ENCODE measurements around the gene CTRB2.
"Not testable (repeated sequence)": the region's sequence is repeated elsewhere in the genome, so short reads cannot be mapped to it uniquely, and the experiment has no call there.

CTRB2 gene

DNA sequence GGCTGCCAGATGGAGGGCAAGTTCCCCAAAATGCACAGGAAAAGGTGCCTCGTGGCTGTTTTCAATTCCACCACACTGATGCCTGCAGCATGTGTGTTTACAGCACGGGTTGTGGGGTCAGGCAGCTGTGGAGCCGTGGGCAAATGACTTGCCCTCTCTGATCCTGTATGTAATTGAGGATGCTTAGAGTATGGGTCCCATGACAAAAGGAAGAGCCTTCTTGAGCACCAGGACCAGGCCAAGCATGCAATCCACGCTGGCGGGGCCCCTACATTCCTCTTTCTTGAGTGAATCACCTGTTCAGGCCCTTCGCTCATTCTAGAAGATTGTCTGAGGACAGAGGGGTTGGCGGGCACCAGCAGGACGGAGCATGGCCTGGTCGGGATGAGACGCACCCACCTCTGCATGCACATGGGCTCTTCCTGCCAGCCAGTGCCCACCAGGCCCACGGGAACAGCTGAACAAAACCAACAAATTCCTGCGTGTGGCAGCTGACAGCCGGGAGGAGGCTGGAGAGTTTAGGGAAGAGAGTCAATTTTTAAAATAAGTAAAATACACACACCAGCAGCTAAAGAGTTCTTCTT is 1.4 kb upstream of the CTRB2 start:
- Histone ChIP-seq H3K4me3 (ENCODE audit: low read depth in 1 of 2, low read length in 1 of 2) (no peak overlapping the region), H3K36me3 (no peaks in the 10 kb centered on the region), H3K27me3 (no peaks in the 10 kb centered on the region), H3K9me3 (no peaks in the 10 kb centered on the region), H3K27ac (no peak overlapping the region), H3K4me1 (ENCODE audit: control insufficient read depth in 1 of 2, insufficient read depth in 1 of 2, low read depth in 1 of 2, low read length in 1 of 2) (no peaks in the 10 kb centered on the region)
- TF ChIP-seq, protein P1, sequence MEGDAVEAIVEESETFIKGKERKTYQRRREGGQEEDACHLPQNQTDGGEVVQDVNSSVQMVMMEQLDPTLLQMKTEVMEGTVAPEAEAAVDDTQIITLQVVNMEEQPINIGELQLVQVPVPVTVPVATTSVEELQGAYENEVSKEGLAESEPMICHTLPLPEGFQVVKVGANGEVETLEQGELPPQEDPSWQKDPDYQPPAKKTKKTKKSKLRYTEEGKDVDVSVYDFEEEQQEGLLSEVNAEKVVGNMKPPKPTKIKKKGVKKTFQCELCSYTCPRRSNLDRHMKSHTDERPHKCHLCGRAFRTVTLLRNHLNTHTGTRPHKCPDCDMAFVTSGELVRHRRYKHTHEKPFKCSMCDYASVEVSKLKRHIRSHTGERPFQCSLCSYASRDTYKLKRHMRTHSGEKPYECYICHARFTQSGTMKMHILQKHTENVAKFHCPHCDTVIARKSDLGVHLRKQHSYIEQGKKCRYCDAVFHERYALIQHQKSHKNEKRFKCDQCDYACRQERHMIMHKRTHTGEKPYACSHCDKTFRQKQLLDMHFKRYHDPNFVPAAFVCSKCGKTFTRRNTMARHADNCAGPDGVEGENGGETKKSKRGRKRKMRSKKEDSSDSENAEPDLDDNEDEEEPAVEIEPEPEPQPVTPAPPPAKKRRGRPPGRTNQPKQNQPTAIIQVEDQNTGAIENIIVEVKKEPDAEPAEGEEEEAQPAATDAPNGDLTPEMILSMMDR (IDR thresholded peaks at IDR 0.05), result no peak

DNA sequence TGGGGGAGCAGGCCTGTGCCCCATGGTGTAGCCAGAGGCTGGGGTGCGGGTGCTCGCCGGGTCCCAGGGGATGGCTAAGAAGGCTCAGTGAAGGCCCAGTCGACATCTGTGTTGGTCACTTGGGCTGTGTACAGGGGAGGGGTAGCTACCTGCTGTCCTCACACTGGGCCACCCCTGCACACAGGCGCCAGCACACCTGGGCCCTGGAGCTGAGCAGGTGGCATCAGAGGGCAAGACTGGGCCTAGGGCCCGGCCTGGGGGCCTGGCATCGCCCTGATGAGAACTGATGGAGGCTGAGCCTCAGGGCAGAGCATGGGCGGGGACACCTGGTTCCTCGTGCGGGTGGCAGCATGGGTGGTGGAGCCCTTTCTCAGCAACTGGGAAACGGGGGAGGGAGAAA is 870 bp upstream of the CTRB2 start:
- Histone ChIP-seq H3K36me3 (no peaks in the 10 kb centered on the region), H3K27me3 (no peaks in the 10 kb centered on the region), H3K9me3 (no peaks in the 10 kb centered on the region), H3K4me3 (ENCODE audit: low read depth in 1 of 2, low read length in 1 of 2) (no peak overlapping the region), H3K4me1 (ENCODE audit: control insufficient read depth in 1 of 2, insufficient read depth in 1 of 2, low read depth in 1 of 2, low read length in 1 of 2) (no peaks in the 10 kb centered on the region), H3K27ac (no peak overlapping the region)
- TF ChIP-seq, protein P1 (IDR thresholded peaks at IDR 0.05), result no peak

DNA sequence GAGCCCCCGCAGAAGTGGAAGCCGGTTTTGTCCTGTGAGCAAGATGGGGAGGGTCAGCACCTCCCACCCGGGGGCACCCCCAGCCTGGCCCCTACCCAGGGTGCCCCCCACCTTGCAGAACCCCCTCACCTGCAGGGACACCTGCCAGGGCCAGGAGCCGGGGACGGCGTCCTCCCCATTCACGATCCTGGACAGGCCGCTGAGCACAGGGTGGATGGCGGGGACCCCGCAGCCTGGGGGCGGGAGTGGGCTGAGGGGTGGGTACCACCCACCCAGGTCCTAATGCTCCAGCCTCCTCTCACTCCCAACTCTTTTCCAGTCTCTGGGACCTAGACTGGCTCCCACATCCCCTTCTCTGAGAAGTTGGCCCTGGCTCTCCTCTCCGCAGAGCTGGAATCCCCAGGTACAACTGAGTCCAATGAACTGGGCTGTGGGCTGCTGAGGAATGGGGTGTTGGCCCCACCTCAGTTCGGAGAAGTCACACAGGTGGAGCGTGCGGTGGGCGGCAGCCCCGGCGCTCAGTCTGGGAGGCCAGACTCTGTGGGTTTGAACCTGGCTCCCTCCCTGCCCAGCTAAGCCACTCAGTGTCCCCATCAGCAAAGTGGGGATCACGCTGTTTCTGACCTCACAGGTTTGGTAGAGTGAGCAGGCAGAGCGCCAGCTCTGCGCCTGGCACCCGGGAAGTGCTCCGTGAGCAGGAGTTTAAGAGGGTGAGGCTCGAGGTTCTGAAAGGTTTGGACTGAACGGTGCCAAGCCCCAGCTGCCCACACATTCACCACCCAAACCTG is 806 bp downstream of the CTRB2 start:
- not testable (repeated sequence) for H3K27me3 ChIP-seq; H3K4me1 ChIP-seq (ENCODE audit: control insufficient read depth in 1 of 2, insufficient read depth in 1 of 2, low read depth in 1 of 2, low read length in 1 of 2); H3K36me3 ChIP-seq; H3K27ac ChIP-seq; H3K9me3 ChIP-seq; H3K4me3 ChIP-seq (ENCODE audit: low read depth in 1 of 2, low read length in 1 of 2)

DNA sequence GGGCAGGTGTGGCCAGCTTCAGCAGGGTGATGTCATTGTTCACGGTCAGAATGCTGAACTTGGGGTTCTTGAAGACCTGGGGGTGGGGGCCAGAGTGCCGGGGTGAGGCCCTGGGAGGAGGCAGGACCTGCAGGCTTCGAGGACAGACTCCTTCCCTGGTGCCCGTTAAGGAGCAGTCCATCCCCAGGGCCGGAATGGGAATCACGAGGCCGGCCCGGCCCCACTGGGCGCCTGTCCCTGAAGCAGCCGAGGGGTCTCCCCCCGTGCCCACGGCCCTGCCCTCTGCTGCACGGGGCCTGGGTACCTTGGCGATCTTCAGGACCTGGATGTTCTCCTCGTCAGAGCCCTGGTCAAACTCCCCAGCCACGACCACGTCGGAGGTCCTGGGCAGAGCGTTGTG is 1.5 kb downstream of the CTRB2 start:
- H3K4me3 ChIP-seq (ENCODE audit: low read depth in 1 of 2, low read length in 1 of 2); H3K36me3 ChIP-seq; H3K4me1 ChIP-seq (ENCODE audit: control insufficient read depth in 1 of 2, insufficient read depth in 1 of 2, low read depth in 1 of 2, low read length in 1 of 2); H3K9me3 ChIP-seq; H3K27ac ChIP-seq: not testable (repeated sequence)
- H3K27me3 ChIP-seq, result peaks cover 11% of the 10 kb centered on the region

DNA sequence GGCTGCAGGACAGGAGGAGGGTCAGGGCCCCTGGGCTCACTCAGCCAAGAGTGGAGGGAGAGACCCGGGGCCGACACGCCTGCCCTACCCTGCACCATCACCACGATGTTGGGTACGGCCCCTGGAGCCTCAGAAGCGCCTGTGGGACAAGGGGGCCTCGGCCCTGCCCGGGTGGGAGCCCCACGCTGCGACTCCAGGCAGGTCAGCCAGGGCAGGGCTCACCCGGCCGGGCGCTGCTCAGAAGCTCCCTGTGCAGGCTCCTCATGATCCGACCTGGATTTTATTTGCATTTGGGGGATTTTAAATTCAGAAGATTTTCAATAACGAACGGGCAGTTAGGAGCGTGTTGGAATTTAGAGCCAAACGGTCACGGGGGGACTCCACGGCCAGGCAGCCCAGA is 2.1 kb downstream of the CTRB2 start:
- not testable (repeated sequence) for H3K36me3 ChIP-seq; H3K9me3 ChIP-seq; H3K4me1 ChIP-seq (ENCODE audit: control insufficient read depth in 1 of 2, insufficient read depth in 1 of 2, low read depth in 1 of 2, low read length in 1 of 2); H3K4me3 ChIP-seq (ENCODE audit: low read depth in 1 of 2, low read length in 1 of 2); H3K27ac ChIP-seq
- peaks cover 17% of the 10 kb centered on the region for H3K27me3 ChIP-seq

DNA sequence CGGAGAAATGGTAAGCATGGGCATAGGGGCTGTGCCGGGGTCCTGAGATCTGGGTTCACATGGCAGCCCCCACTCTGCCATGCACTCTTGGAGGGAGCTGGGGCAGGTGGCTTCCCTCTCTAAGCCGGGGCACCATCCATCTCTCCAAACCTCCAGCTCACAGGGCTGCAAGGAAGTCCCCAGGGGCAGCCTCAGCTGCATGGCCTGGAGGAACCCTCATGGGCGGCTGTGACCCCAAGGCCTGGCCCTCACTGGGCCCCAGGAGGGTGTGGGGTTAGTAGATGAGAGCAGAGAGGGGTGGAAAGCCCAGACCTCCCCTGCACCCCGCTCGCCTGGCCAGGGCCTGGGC is 2.6 kb downstream of the CTRB2 start:
- Histone ChIP-seq H3K9me3 (no peaks in the 10 kb centered on the region), H3K4me1 (ENCODE audit: control insufficient read depth in 1 of 2, insufficient read depth in 1 of 2, low read depth in 1 of 2, low read length in 1 of 2) (no peaks in the 10 kb centered on the region), H3K27ac (no peak overlapping the region), H3K27me3 (peaks cover 18% of the 10 kb centered on the region), H3K36me3 (no peaks in the 10 kb centered on the region), H3K4me3 (ENCODE audit: low read depth in 1 of 2, low read length in 1 of 2) (no peak overlapping the region)
- TF ChIP-seq, protein P1 (IDR thresholded peaks at IDR 0.05), result no peak

DNA sequence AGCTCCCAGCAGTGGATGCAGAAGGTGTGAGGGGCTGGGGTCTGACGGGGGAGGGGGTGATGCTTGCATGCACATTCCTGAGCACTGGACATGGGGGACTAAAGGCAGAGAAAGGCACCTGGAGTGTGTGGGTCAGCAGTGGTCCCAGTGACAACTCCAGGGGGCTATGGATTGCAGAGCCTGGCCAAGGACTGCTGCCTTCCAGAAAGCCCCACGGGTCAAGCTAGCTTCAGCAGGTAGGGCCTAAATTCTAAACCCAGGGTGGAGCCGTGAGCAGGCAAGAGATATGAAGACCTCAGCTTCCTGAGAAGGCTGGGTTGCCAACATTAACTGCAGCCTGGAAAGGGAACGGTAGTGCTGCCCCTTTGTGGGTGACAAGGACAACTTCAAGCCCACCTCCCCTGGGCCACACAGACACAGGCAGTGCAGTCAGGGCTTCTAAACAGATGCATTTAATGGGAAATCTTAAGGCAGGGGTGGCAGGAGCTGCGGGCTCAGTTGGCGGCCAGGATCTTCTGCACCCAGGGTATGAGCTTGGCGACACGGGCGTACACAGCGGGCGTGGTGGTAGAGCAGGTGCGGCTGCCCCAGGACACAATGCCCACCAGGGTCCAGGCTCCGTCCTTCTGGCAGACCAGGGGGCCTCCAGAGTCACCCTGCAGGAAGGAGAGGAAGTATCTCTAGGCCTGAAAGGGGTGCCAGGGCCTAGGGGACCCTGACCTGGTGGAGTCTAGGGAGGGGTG is 3.1 kb downstream of the CTRB2 start:
- H3K9me3 ChIP-seq, result no peaks in the 10 kb centered on the region
- TF ChIP-seq, protein P1 (IDR thresholded peaks at IDR 0.05), result no peak
- H3K27ac ChIP-seq, result no peak overlapping the region
- peaks cover 18% of the 10 kb centered on the region for H3K27me3 ChIP-seq
- H3K4me3 ChIP-seq (ENCODE audit: low read depth in 1 of 2, low read length in 1 of 2), result no peak overlapping the region
- no peaks in the 10 kb centered on the region for H3K36me3 ChIP-seq
- no peaks in the 10 kb centered on the region for H3K4me1 ChIP-seq (ENCODE audit: control insufficient read depth in 1 of 2, insufficient read depth in 1 of 2, low read depth in 1 of 2, low read length in 1 of 2)

Measured in neutrophil (primary cell).